K562 (cell line): Measurements from ENCODE around the gene ORM1. TPM values are rescaled to one million over a fixed set of nuclear protein-coding genes. Genes with fewer than 3 reads are reported as not detected.

ENCODE experiments used
- ATAC-seq: fragments of 200-7000 bp; cut with Tn5 transposase; 3 replicates; pipeline ENCODE4 v1.9.1; 2020; ENCODE audit warnings: moderate library complexity
- BruUV-seq: library from RNA; stranded (reverse); fragments of 400-500 nt; replicated peaks from 2 replicates; lab custom pipeline; 2021; lab: Mats Ljungman, UMichigan
- CTCF ChIA-PET: fragments of 300-600 bp; formaldehyde crosslinking; extraction: SDS; loops from one replicate; lab custom pipeline; 2021; ENCODE audit warnings: low intra/inter-chr PET ratio; lab: Yijun Ruan, JAX
- POLR2A ChIA-PET: fragments of 300-600, 350-650 bp; sonication (Branson Sonifier 250); formaldehyde crosslinking; extraction: SDS; loops from one replicate; lab custom pipeline; 2021; ENCODE audit warnings: antibody characterized with exemption, inconsistent platforms; lab: Yijun Ruan, JAX
- DNase-seq, 4 experiments: peaks; one replicate each; pipeline versions ENCODE4 v3.0.0 to v3.0.0-alpha.2; 2011 to 2018; ENCODE audit warnings: low spot score in 3 of 4, mixed read lengths in 3 of 4; ENCODE audit errors: extremely low read depth in 1 of 4
- FAIRE-seq: peaks from 2 replicates; lab custom pipeline; 2011; peaks lifted over from hg19 to GRCh38; lab: Jason Lieb, UNC
- H2AFZ ChIP-seq: 2 replicates; pipeline ENCODE4 v1.6.0; 2011; ENCODE audit warnings: low read depth, low read length, control low read depth, inconsistent platforms
- H3K27ac ChIP-seq: fragments of 200-600 bp; 3 replicates; pipeline ENCODE4 v1.8.0; 2011; ENCODE audit warnings: low read depth, mild to moderate bottlenecking, control low read depth, inconsistent platforms, low read length, moderate library complexity, mixed read lengths; ENCODE audit errors: extremely low read depth
- H3K27me3 ChIP-seq, 2 experiments: fragments of 300-600 bp in 1 of 2; 2 replicates in 1 of 2; 3 replicates in 1 of 2; pipeline versions ENCODE4 v1.6.0 to v1.8.0; 2011; ENCODE audit warnings: inconsistent platforms in 2 of 2, low read length in 2 of 2, mild to moderate bottlenecking in 1 of 2, mixed read lengths in 1 of 2, moderate library complexity in 1 of 2; ENCODE audit not compliant: control insufficient read depth in 2 of 2, insufficient read depth in 2 of 2
- H3K36me3 ChIP-seq: fragments of 300-600 bp; 3 replicates; pipeline ENCODE4 v1.8.0; 2011; ENCODE audit warnings: mild to moderate bottlenecking, low read length, inconsistent platforms; ENCODE audit not compliant: control insufficient read depth, insufficient read depth
- H3K4me1 ChIP-seq, 2 experiments: fragments of 200-600 bp in 1 of 2; replicated peaks in 1 of 2; 2 replicates in 1 of 2; 3 replicates in 1 of 2; pipeline versions ENCODE4 v1.5.1 to v1.8.0; 2011; ENCODE audit warnings: inconsistent platforms in 2 of 2, low read length in 2 of 2, mild to moderate bottlenecking in 1 of 2, mixed read lengths in 1 of 2, moderate library complexity in 1 of 2; ENCODE audit not compliant: control insufficient read depth in 2 of 2, insufficient read depth in 2 of 2
- H3K4me2 ChIP-seq: 2 replicates; pipeline ENCODE4 v1.6.1; 2011; ENCODE audit warnings: low read length, control low read depth, inconsistent platforms, mixed read lengths; ENCODE audit not compliant: insufficient read depth
- H3K4me3 ChIP-seq: fragments of 200-600 bp; sonication (generic), shearing (Covaris generic); 2 replicates; pipeline ENCODE4 v1.5.1; 2016; ENCODE audit warnings: control low read depth, inconsistent platforms
- H3K79me2 ChIP-seq: fragments of 200-600 bp; 3 replicates; pipeline ENCODE4 v1.8.0; 2011; ENCODE audit warnings: low read length, inconsistent platforms; ENCODE audit not compliant: control insufficient read depth, insufficient read depth
- H3K9ac ChIP-seq, 2 experiments: 2 replicates each; pipeline versions ENCODE4 v1.6.0 to v1.6.1; 2011; ENCODE audit warnings: low read depth in 2 of 2, low read length in 2 of 2, control low read depth in 1 of 2, inconsistent platforms in 1 of 2, mild to moderate bottlenecking in 1 of 2, mixed read lengths in 1 of 2; ENCODE audit not compliant: insufficient read depth in 1 of 2
- H3K9me1 ChIP-seq: one replicate; pipeline ENCODE4 v1.6.0; 2011; ENCODE audit warnings: inconsistent platforms, mild to moderate bottlenecking, low read length, moderate library complexity; ENCODE audit not compliant: control insufficient read depth, insufficient read depth
- H3K9me3 ChIP-seq: replicated peaks from 2 replicates; pipeline ENCODE4 v1.5.1; 2011; ENCODE audit warnings: low read depth, low read length, inconsistent platforms; ENCODE audit not compliant: control insufficient read depth, insufficient read depth
- H4K20me1 ChIP-seq: replicated peaks from 2 replicates; pipeline ENCODE4 v1.6.1; 2011; ENCODE audit warnings: low read length, inconsistent platforms, mixed read lengths; ENCODE audit not compliant: control insufficient read depth, insufficient read depth
- DIDO1 ChIP-seq: fragments of 450-650 bp; IDR thresholded peaks from 2 replicates; pipeline ENCODE4 v1.6.1; 2016; ENCODE audit warnings: low read depth, missing biosample characterization, missing genetic modification characterization
- MEIS2 ChIP-seq: fragments of 450-650 bp; IDR thresholded peaks from 2 replicates; pipeline ENCODE4 v1.6.1; 2014; ENCODE audit warnings: mild to moderate bottlenecking; ENCODE audit not compliant: partially characterized antibody
- SAFB ChIP-seq: fragments of 200-400 bp; formaldehyde crosslinking; IDR thresholded peaks from 2 replicates; pipeline ENCODE4 v1.6.1; 2017; ENCODE audit warnings: low read depth, low read length, borderline replicate concordance
- SIN3B ChIP-seq: fragments of 450-650 bp; IDR thresholded peaks from 2 replicates; pipeline ENCODE4 v1.6.1; 2017; ENCODE audit warnings: low read depth, mild to moderate bottlenecking, moderate library complexity
- SP2 ChIP-seq: IDR thresholded peaks from 2 replicates; pipeline ENCODE4 v1.6.1; 2011; ENCODE audit warnings: mild to moderate bottlenecking, low read depth, low read length, moderate library complexity; ENCODE audit not compliant: poor library complexity, severe bottlenecking; ENCODE audit errors: extremely low read depth
- TAF9B ChIP-seq: fragments of 450-650 bp; IDR thresholded peaks from 2 replicates; pipeline ENCODE4 v1.6.1; 2018; ENCODE audit warnings: mild to moderate bottlenecking; ENCODE audit not compliant: partially characterized antibody
- ZNF347 ChIP-seq: fragments of 450-650 bp; formaldehyde crosslinking; IDR thresholded peaks from 2 replicates; pipeline ENCODE4 v1.4.0; 2020; ENCODE audit warnings: low read depth, mild to moderate bottlenecking, moderate library complexity
- WGBS: fragments of 100-300 bp; shearing (Covaris generic); methylation state at CpG from one replicate; pipeline ENCODE4 v1.1.6; 2016; ENCODE audit warnings: low coverage, mixed read lengths; ENCODE audit not compliant: insufficient coverage; ENCODE audit errors: missing lambda C conversion rate; 5-methylcytosine and 5-hydroxymethylcytosine counted together
- in situ Hi-C: fragments of 300-500 bp; cut with MboI; formaldehyde crosslinking; loops from 4 replicates; pipeline ENCODE4 v1.15.0; 2018; ENCODE audit warnings: inconsistent platforms, mixed read lengths
- intact Hi-C: fragments of 100-400 bp; cut with micrococcal nuclease; formaldehyde crosslinking; loops from 2 replicates; pipeline ENCODE4 v1.14.2; 2022
- polyA plus RNA-seq, 8 experiments: library from polyadenylated mRNA; depleted of rRNA in 4 of 8; stranded (reverse) in 5 of 8; unstranded in 3 of 8; fragments of >200 nt; fragmentation: Nextera tagmentation in 2 of 8; fragmentation: Illumina TruSeq in 1 of 8; extraction: Ambion mirVana in 2 of 8; extraction: Trizol in 1 of 8; gene quantifications; 2 replicates each; pipeline versions ENCODE4 v1.2.1 to v1.2.3, GENCODE V29; 2011 to 2014; ENCODE audit warnings: inconsistent platforms in 1 of 8, missing spikeins in 1 of 8
- total RNA-seq, 7 experiments: library from RNA; depleted of rRNA in 6 of 7; stranded (reverse); fragments of >200 nt in 6 of 7; fragmentation: Illumina TruSeq in 2 of 7; extraction: Trizol in 2 of 7; gene quantifications; 2 replicates each; pipeline versions ENCODE4 v1.2.1 to v1.2.3, GENCODE V29; 2011 to 2021; ENCODE audit warnings: low replicate concordance in 1 of 7
- TF ChIP-seq, protein P1 (sequence below): IDR thresholded peaks from 2 replicates; pipeline ENCODE4 v1.6.1; 2011; ENCODE audit warnings: borderline replicate concordance, low read depth, mild to moderate bottlenecking, moderate library complexity, low read length; ENCODE audit not compliant: insufficient read depth, poor library complexity, severe bottlenecking
- TF ChIP-seq, protein P2 (sequence below): fragments of 450-650 bp; IDR thresholded peaks from 2 replicates; pipeline ENCODE4 v1.6.1; 2016; ENCODE audit warnings: mild to moderate bottlenecking, moderate library complexity

Gene ORM1
- total and polyA plus RNA-seq, 9 of the 15 experiments (the other 6 are each of a cell fraction or from before 2014, with no cell fraction given), result 2.9 TPM; not detected in 8

GRCh38 chr9:114282507-114282906 is 40.4 kb upstream of the ORM1 start:
- Histone ChIP-seq H3K79me2 (no peaks in the 10 kb centered on the region), H3K9me3 (no peaks in the 10 kb centered on the region), H3K27ac (no peak overlapping the region), H3K9me1 (no peaks in the 10 kb centered on the region), H3K4me2 (no peak overlapping the region), H3K4me1 (peaks cover 0 to 4% of the 10 kb centered on the region in 2 experiments; a peak in 2 of 5 replicates), H3K4me3 (no peak overlapping the region), H3K27me3 (peaks cover 15 to 61% of the 10 kb centered on the region in 2 experiments), H4K20me1 (peaks cover 12% of the 10 kb centered on the region; the same call in 1 of the 2 replicates), H3K9ac (no peak overlapping the region), H2AFZ (no peak overlapping the region), H3K36me3 (no peaks in the 10 kb centered on the region)
- ChIA-PET POLR2A (interaction anchor here (0.8 kb wide), 1 partner anchor 66 kb away, joined by 3 read pairs; no protein-coding TSS in a partner anchor), CTCF (no interaction called here)
- DNase-seq, result no peak
- intact Hi-C loops, result no loop called here
- 2% methylated on average over 6 of the region's 6 CpGs for WGBS
- BruUV-seq, result no TSS peak
- FAIRE-seq, result no peak
- ATAC-seq, result no peak
- in situ Hi-C loops, result loop anchor here (10.0 kb wide), 3 partner anchors 128 to 598 kb away; partner anchors contain the start of gene COL27A1
- TF ChIP-seq, protein P1, sequence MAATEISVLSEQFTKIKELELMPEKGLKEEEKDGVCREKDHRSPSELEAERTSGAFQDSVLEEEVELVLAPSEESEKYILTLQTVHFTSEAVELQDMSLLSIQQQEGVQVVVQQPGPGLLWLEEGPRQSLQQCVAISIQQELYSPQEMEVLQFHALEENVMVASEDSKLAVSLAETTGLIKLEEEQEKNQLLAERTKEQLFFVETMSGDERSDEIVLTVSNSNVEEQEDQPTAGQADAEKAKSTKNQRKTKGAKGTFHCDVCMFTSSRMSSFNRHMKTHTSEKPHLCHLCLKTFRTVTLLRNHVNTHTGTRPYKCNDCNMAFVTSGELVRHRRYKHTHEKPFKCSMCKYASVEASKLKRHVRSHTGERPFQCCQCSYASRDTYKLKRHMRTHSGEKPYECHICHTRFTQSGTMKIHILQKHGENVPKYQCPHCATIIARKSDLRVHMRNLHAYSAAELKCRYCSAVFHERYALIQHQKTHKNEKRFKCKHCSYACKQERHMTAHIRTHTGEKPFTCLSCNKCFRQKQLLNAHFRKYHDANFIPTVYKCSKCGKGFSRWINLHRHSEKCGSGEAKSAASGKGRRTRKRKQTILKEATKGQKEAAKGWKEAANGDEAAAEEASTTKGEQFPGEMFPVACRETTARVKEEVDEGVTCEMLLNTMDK, result no peak
- TF ChIP-seq SP2 (no peak), MEIS2 (no peak), ZNF347 (CRISPR knock-in tag) (no peak), SAFB (no peak), SIN3B (no peak), DIDO1 (tag) (no peak), TAF9B (no peak)
- TF ChIP-seq, protein P2, sequence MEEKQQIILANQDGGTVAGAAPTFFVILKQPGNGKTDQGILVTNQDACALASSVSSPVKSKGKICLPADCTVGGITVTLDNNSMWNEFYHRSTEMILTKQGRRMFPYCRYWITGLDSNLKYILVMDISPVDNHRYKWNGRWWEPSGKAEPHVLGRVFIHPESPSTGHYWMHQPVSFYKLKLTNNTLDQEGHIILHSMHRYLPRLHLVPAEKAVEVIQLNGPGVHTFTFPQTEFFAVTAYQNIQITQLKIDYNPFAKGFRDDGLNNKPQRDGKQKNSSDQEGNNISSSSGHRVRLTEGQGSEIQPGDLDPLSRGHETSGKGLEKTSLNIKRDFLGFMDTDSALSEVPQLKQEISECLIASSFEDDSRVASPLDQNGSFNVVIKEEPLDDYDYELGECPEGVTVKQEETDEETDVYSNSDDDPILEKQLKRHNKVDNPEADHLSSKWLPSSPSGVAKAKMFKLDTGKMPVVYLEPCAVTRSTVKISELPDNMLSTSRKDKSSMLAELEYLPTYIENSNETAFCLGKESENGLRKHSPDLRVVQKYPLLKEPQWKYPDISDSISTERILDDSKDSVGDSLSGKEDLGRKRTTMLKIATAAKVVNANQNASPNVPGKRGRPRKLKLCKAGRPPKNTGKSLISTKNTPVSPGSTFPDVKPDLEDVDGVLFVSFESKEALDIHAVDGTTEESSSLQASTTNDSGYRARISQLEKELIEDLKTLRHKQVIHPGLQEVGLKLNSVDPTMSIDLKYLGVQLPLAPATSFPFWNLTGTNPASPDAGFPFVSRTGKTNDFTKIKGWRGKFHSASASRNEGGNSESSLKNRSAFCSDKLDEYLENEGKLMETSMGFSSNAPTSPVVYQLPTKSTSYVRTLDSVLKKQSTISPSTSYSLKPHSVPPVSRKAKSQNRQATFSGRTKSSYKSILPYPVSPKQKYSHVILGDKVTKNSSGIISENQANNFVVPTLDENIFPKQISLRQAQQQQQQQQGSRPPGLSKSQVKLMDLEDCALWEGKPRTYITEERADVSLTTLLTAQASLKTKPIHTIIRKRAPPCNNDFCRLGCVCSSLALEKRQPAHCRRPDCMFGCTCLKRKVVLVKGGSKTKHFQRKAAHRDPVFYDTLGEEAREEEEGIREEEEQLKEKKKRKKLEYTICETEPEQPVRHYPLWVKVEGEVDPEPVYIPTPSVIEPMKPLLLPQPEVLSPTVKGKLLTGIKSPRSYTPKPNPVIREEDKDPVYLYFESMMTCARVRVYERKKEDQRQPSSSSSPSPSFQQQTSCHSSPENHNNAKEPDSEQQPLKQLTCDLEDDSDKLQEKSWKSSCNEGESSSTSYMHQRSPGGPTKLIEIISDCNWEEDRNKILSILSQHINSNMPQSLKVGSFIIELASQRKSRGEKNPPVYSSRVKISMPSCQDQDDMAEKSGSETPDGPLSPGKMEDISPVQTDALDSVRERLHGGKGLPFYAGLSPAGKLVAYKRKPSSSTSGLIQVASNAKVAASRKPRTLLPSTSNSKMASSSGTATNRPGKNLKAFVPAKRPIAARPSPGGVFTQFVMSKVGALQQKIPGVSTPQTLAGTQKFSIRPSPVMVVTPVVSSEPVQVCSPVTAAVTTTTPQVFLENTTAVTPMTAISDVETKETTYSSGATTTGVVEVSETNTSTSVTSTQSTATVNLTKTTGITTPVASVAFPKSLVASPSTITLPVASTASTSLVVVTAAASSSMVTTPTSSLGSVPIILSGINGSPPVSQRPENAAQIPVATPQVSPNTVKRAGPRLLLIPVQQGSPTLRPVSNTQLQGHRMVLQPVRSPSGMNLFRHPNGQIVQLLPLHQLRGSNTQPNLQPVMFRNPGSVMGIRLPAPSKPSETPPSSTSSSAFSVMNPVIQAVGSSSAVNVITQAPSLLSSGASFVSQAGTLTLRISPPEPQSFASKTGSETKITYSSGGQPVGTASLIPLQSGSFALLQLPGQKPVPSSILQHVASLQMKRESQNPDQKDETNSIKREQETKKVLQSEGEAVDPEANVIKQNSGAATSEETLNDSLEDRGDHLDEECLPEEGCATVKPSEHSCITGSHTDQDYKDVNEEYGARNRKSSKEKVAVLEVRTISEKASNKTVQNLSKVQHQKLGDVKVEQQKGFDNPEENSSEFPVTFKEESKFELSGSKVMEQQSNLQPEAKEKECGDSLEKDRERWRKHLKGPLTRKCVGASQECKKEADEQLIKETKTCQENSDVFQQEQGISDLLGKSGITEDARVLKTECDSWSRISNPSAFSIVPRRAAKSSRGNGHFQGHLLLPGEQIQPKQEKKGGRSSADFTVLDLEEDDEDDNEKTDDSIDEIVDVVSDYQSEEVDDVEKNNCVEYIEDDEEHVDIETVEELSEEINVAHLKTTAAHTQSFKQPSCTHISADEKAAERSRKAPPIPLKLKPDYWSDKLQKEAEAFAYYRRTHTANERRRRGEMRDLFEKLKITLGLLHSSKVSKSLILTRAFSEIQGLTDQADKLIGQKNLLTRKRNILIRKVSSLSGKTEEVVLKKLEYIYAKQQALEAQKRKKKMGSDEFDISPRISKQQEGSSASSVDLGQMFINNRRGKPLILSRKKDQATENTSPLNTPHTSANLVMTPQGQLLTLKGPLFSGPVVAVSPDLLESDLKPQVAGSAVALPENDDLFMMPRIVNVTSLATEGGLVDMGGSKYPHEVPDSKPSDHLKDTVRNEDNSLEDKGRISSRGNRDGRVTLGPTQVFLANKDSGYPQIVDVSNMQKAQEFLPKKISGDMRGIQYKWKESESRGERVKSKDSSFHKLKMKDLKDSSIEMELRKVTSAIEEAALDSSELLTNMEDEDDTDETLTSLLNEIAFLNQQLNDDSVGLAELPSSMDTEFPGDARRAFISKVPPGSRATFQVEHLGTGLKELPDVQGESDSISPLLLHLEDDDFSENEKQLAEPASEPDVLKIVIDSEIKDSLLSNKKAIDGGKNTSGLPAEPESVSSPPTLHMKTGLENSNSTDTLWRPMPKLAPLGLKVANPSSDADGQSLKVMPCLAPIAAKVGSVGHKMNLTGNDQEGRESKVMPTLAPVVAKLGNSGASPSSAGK, result no peak
